Gastroesophageal sphincter (tissue), 4 donors: ENCODE measurements around the gene MCC. TPM values are rescaled to one million over a fixed set of nuclear protein-coding genes. Genes with fewer than 3 reads are reported as not detected.

ENCODE experiments used
- ATAC-seq: fragments of 150-250 bp; one replicate; pipeline ENCODE4 v1.9.1; 2016; ENCODE audit warnings: mild to moderate bottlenecking, moderate library complexity
- H3K27ac ChIP-seq, 4 donors: fragments of 200-600 bp; sonication (generic) in 3 of 4; 1 replicate in 3 of 4; 2 replicates in 1 of 4; pipeline ENCODE4 v1.5.1; 2016 to 2019
- H3K27me3 ChIP-seq: fragments of 200-600 bp; sonication (generic); one replicate; pipeline ENCODE4 v1.5.1; 2019
- H3K36me3 ChIP-seq, 2 donors: fragments of 200-600 bp; sonication (generic); one replicate each; pipeline ENCODE4 v1.5.1; 2019; ENCODE audit warnings: control low read depth in 1 of 2
- H3K4me1 ChIP-seq, 3 donors: fragments of 200-600 bp; sonication (generic); 1 replicate in 2 of 3; 2 replicates in 1 of 3; pipeline ENCODE4 v1.5.1; 2016 to 2019; ENCODE audit warnings: control low read depth in 2 of 3
- H3K4me3 ChIP-seq, 2 donors: fragments of 200-600 bp; sonication (generic); one replicate each; pipeline ENCODE4 v1.5.1; 2019; ENCODE audit warnings: mild to moderate bottlenecking in 1 of 2, moderate library complexity in 1 of 2
- H3K9me3 ChIP-seq, 3 donors: fragments of 200-600 bp; sonication (generic); one replicate each; pipeline ENCODE4 v1.5.1; 2017 to 2019; ENCODE audit warnings: control low read depth in 2 of 3
- CTCF ChIP-seq, 4 experiments: fragments of 200-600 bp in 2 of 4; fragments of 450-650 bp in 2 of 4; sonication (generic) in 1 of 4; IDR thresholded peaks; one replicate each; pipeline ENCODE4 v1.5.1; 2017 to 2019; ENCODE audit warnings: antibody characterized with exemption in 4 of 4, mild to moderate bottlenecking in 2 of 4, moderate library complexity in 2 of 4
- EP300 ChIP-seq: sonication (generic); formaldehyde crosslinking; IDR thresholded peaks from one replicate; pipeline ENCODE4 v1.6.1; 2017; ENCODE audit warnings: antibody characterized with exemption, mild to moderate bottlenecking
- POLR2A ChIP-seq, 2 donors: fragments of 450-650 bp; IDR thresholded peaks; one replicate each; pipeline ENCODE4 v1.6.1; 2017; ENCODE audit warnings: antibody characterized with exemption in 2 of 2, mild to moderate bottlenecking in 2 of 2, moderate library complexity in 1 of 2
- POLR2AphosphoS5 ChIP-seq: sonication (generic); formaldehyde crosslinking; IDR thresholded peaks from one replicate; pipeline ENCODE4 v1.6.1; 2017; ENCODE audit warnings: antibody characterized with exemption
- WGBS, 2 donors: methylation state at CpG; one replicate each; pipeline ENCODE4 v1.1.5; 2018; ENCODE audit warnings: low coverage in 1 of 2; 5-methylcytosine and 5-hydroxymethylcytosine counted together
- total RNA-seq, 4 donors: library from RNA; depleted of rRNA; stranded (reverse); fragments of >200 nt; gene quantifications; one replicate each; pipeline ENCODE4 v1.1.0, GENCODE V29; 2016

The MCC gene
- total RNA-seq, 4 donors from 2014 or later = 20.5 to 28.7 (median 23.5) TPM

- TF ChIP-seq EP300 (no peak), POLR2AphosphoS5 (no peak), POLR2A (IDR thresholded peaks at IDR 0.05) (no peak), CTCF (IDR thresholded peaks at IDR 0.05) (no peak)
- ATAC-seq = no peak
- no peaks in the 10 kb centered on the region for H3K4me1 ChIP-seq
- no peak overlapping the region for H3K4me3 ChIP-seq
- H3K27ac ChIP-seq = no peak overlapping the region
- no peaks in the 10 kb centered on the region for H3K9me3 ChIP-seq
- H3K27me3 ChIP-seq = no peaks in the 10 kb centered on the region
- no peaks in the 10 kb centered on the region for H3K36me3 ChIP-seq
- WGBS, 2 donors = 91 to 93% methylated on average over 4 of the region's 4 CpGs
Measured at GRCh38 chr5:113389116-113389515, 99.1 kb downstream of the MCC start.

- ATAC-seq = no peak
- TF ChIP-seq POLR2AphosphoS5 (no peak), POLR2A (IDR thresholded peaks at IDR 0.05) (no peak), EP300 (no peak), CTCF (IDR thresholded peaks at IDR 0.05) (no peak)
- WGBS, 2 donors = 80 to 81% methylated on average over 1 to 2 of the region's 2 CpGs
Measured at GRCh38 chr5:113387844-113388243, 100.4 kb downstream of the MCC start.

DNA sequence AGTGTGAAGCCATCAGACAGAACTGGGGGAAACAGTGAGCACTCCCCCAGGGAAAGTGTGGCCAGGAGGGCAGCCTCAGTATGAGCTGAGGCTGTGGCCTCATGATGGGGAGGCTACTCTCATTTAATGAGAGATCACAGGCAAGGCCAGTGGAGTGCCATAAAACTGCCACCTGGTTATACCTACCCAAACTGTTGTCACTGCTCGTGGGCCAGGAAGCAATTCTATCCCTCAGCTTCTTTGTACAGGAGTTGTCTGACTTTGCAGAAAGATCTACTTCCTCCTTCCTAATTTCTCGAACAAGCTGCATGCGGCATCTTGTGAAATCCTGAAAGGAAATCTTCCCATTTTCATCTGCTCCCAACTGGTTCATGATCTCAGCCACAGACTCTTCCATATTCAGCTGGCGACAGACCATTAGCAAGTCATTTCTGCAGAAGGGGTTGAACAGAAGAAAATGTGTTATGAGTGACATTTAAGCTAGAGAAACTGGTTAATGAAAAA, 103.4 kb downstream of the MCC start:
- Histone ChIP-seq H3K4me1 (no peaks in the 10 kb centered on the region), H3K9me3 (no peaks in the 10 kb centered on the region), H3K4me3 (no peak overlapping the region), H3K27ac (no peak overlapping the region), H3K36me3 (no peaks in the 10 kb centered on the region), H3K27me3 (no peaks in the 10 kb centered on the region)
- WGBS, 2 donors = 80 to 100% methylated on average over 1 to 2 of the region's 4 CpGs
- ATAC-seq = no peak
- TF ChIP-seq POLR2A (IDR thresholded peaks at IDR 0.05) (no peak), EP300 (no peak), POLR2AphosphoS5 (no peak), CTCF (IDR thresholded peaks at IDR 0.05) (no peak)

More at GRCh38 chr5:113387844-113388243, 100.4 kb downstream of the MCC start:
- no peak overlapping the region for H3K27ac ChIP-seq
- no peaks in the 10 kb centered on the region for H3K27me3 ChIP-seq
- H3K9me3 ChIP-seq = no peaks in the 10 kb centered on the region
- no peaks in the 10 kb centered on the region for H3K4me1 ChIP-seq
- no peak overlapping the region for H3K4me3 ChIP-seq
- H3K36me3 ChIP-seq = no peaks in the 10 kb centered on the region

DNA sequence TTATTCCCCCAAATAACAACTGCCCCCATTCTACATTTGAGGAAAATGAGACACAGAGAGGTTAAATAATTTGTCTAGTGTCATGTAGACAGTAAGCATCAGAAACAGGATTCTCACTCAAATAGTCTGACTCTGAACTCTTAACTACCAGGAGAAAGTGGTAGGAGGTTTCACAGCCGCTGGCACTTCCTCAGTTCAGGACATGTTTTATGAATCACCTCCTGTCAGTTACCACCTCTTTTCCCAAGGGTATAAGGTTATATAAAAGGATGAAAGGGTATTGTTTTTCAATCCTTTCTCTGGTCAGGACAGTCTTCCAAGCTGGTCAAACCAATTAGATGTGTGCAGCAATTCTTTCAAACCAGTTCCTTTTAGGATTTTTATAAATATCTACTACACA, 105.5 kb downstream of the MCC start:
- Histone ChIP-seq H3K9me3 (no peaks in the 10 kb centered on the region), H3K36me3 (no peaks in the 10 kb centered on the region), H3K4me1 (peaks cover 0 to 6% (median 0%) of the 10 kb centered on the region in 3 donors), H3K27ac (no peak overlapping the region), H3K27me3 (no peaks in the 10 kb centered on the region), H3K4me3 (no peak overlapping the region)
- 57 to 94% methylated on average over 1 of the region's 1 CpG for WGBS, 2 donors
- no peak for TF ChIP-seq EP300
- no peak for TF ChIP-seq POLR2AphosphoS5
- TF ChIP-seq POLR2A (IDR thresholded peaks at IDR 0.05) = no peak
- TF ChIP-seq CTCF (IDR thresholded peaks at IDR 0.05) = no peak
- ATAC-seq = no peak

- H3K4me3 ChIP-seq = no peak overlapping the region
- ATAC-seq = no peak
- peaks cover 0 to 6% (median 0%) of the 10 kb centered on the region in 3 donors for H3K4me1 ChIP-seq
- no peaks in the 10 kb centered on the region for H3K9me3 ChIP-seq
- H3K27ac ChIP-seq = no peak overlapping the region
- H3K36me3 ChIP-seq = no peaks in the 10 kb centered on the region
- no peak for TF ChIP-seq EP300
- no peak for TF ChIP-seq POLR2A (IDR thresholded peaks at IDR 0.05)
- TF ChIP-seq CTCF (IDR thresholded peaks at IDR 0.05) = no peak
- TF ChIP-seq POLR2AphosphoS5 = no peak
- H3K27me3 ChIP-seq = no peaks in the 10 kb centered on the region
Measured at GRCh38 chr5:113381791-113382190, 106.5 kb downstream of the MCC start.
